Uterus (tissue), 2 donors: ENCODE results near the gene FBN2.

ENCODE experiments used
- CTCF ChIP-seq, 4 experiments: fragments of 200-600 bp in 2 of 4; fragments of 450-650 bp in 2 of 4; sonication (generic) in 2 of 4; IDR thresholded peaks; one replicate each; pipeline ENCODE4 v1.5.1; 2016 to 2019; ENCODE audit warnings: antibody characterized with exemption in 4 of 4, mild to moderate bottlenecking in 2 of 4, moderate library complexity in 1 of 4
- POLR2A ChIP-seq, 2 donors: fragments of 450-650 bp; IDR thresholded peaks; one replicate each; pipeline ENCODE4 v1.6.1; 2016; ENCODE audit warnings: antibody characterized with exemption in 2 of 2, mild to moderate bottlenecking in 1 of 2, moderate library complexity in 1 of 2

GRCh38 chr5:128408622-128409021, 129.4 kb downstream of the FBN2 start:
- no peak for TF ChIP-seq CTCF (IDR thresholded peaks at IDR 0.05)
- TF ChIP-seq POLR2A (IDR thresholded peaks at IDR 0.05): no peak
